G401 (cell line): Measurements from ENCODE around the gene AHRR. TPM values are rescaled to one million over a fixed set of nuclear protein-coding genes. Genes with fewer than 3 reads are reported as not detected.
"Not testable (repeated sequence)": the region's sequence is repeated elsewhere in the genome, so short reads cannot be mapped to it uniquely, and the experiment has no call there.

Experiments used
- DNase-seq: peaks from one replicate; pipeline ENCODE4 v3.0.0-alpha.2; 2015; ENCODE audit warnings: low spot score
- in situ Hi-C: cut with HindIII; loops from 2 replicates; pipeline ENCODE4 v1.10.0; 2016; ENCODE audit warnings: low sequenced_read_pairs, mixed read lengths
- total RNA-seq: library from RNA; depleted of rRNA; stranded (reverse); fragments of >200 nt; shearing (Covaris generic); gene quantifications from 2 replicates; pipeline ENCODE4 v1.2.3, GENCODE V29; 2014

Gene AHRR
- total RNA-seq, 1 experiment from 2014 or later: 0.24 TPM

- in situ Hi-C loops: no loop called here
- no peak for DNase-seq
These were observed 65.2 kb downstream of the AHRR start for GRCh38 chr5:386432-387341.

- in situ Hi-C loops: no loop called here
- no peak for DNase-seq
These were observed 66.2 kb downstream of the AHRR start for GRCh38 chr5:387491-388265.

- in situ Hi-C loops: no loop called here
- DNase-seq: no peak
These were observed 67.0 kb downstream of the AHRR start for GRCh38 chr5:388266-389196.

- no peak for DNase-seq
- in situ Hi-C loops: no loop called here
These were observed 67.8 kb downstream of the AHRR start for GRCh38 chr5:389197-389821.

- in situ Hi-C loops: no loop called here
These were observed 68.5 kb downstream of the AHRR start for GRCh38 chr5:389891-390622.

GRCh38 chr5:390623-391491, 69.3 kb downstream of the AHRR start:
- in situ Hi-C loops: no loop called here
- no peak for DNase-seq

More at GRCh38 chr5:389891-390622, 68.5 kb downstream of the AHRR start:
- no peak for DNase-seq

- DNase-seq: no peak
- in situ Hi-C loops: no loop called here
These were observed 71.0 kb downstream of the AHRR start for GRCh38 chr5:392431-392988.

GRCh38 chr5:393846-394275, 72.3 kb downstream of the AHRR start:
- no peak for DNase-seq
- in situ Hi-C loops: no loop called here

GRCh38 chr5:394671-395155, 73.2 kb downstream of the AHRR start:
- DNase-seq: no peak
- in situ Hi-C loops: no loop called here

- in situ Hi-C loops: no loop called here
- DNase-seq: no peak
These were observed 73.8 kb downstream of the AHRR start for GRCh38 chr5:395156-395920.

- DNase-seq: no peak
- in situ Hi-C loops: no loop called here
These were observed 74.5 kb downstream of the AHRR start for GRCh38 chr5:395921-396530.

GRCh38 chr5:396531-396961, 75.0 kb downstream of the AHRR start:
- no peak for DNase-seq
- in situ Hi-C loops: no loop called here

- in situ Hi-C loops, DNase-seq: not testable (repeated sequence)
These were observed 76.6 kb downstream of the AHRR start for GRCh38 chr5:398141-398474.

GRCh38 chr5:398475-399295, 77.2 kb downstream of the AHRR start:
- in situ Hi-C loops: no loop called here
- no peak for DNase-seq
